Hepatocyte (in vitro differentiated cells): Measurements from ENCODE around the gene IQCH. TPM values are rescaled to one million over a fixed set of nuclear protein-coding genes. Genes with fewer than 3 reads are reported as not detected.

Experiments
- DNase-seq: peaks from one replicate; pipeline ENCODE4 v3.0.0-alpha.2; 2016; ENCODE audit warnings: low spot score
- H2AFZ ChIP-seq: fragments of 200-600 bp; sonication (generic); 2 replicates; pipeline ENCODE4 v1.6.0; 2016; ENCODE audit warnings: antibody characterized with exemption, mild to moderate bottlenecking
- H3K27ac ChIP-seq: fragments of 200-600 bp; sonication (generic); 2 replicates; pipeline ENCODE4 v1.5.1; 2016; ENCODE audit warnings: mild to moderate bottlenecking
- H3K27me3 ChIP-seq: fragments of 200-600 bp; sonication (generic); 2 replicates; pipeline ENCODE4 v1.6.1; 2016
- H3K36me3 ChIP-seq: fragments of 200-600 bp; sonication (generic); replicated peaks from 2 replicates; pipeline ENCODE4 v1.5.1; 2016; ENCODE audit warnings: low read depth; ENCODE audit not compliant: insufficient read depth
- H3K4me1 ChIP-seq: fragments of 200-600 bp; sonication (generic); 2 replicates; pipeline ENCODE4 v1.5.1; 2016; ENCODE audit warnings: mild to moderate bottlenecking, moderate library complexity; ENCODE audit not compliant: insufficient read depth
- H3K4me2 ChIP-seq: fragments of 200-600 bp; sonication (generic); 2 replicates; pipeline ENCODE4 v1.6.0; 2016
- H3K4me3 ChIP-seq: fragments of 200-600 bp; sonication (generic); 2 replicates; pipeline ENCODE4 v1.5.1; 2016; ENCODE audit warnings: mild to moderate bottlenecking
- H3K79me2 ChIP-seq: fragments of 200-600 bp; sonication (generic); 2 replicates; pipeline ENCODE4 v1.6.0; 2017; ENCODE audit warnings: mild to moderate bottlenecking
- H3K9me2 ChIP-seq: fragments of 200-600 bp; sonication (generic); replicated peaks from 2 replicates; pipeline ENCODE4 v1.6.0; 2017; ENCODE audit warnings: mild to moderate bottlenecking; ENCODE audit not compliant: insufficient read depth
- H3K9me3 ChIP-seq: fragments of 200-600 bp; sonication (generic); 2 replicates; pipeline ENCODE4 v1.5.1; 2016; ENCODE audit warnings: low read depth, mild to moderate bottlenecking
- H4K20me1 ChIP-seq: fragments of 200-600 bp; sonication (generic); 2 replicates; pipeline ENCODE4 v1.6.0; 2016; ENCODE audit warnings: mild to moderate bottlenecking; ENCODE audit not compliant: insufficient read depth, poor library complexity, severe bottlenecking
- EZH2 ChIP-seq: fragments of 200-600 bp; sonication (generic); IDR thresholded peaks from 2 replicates; pipeline ENCODE4 v1.6.1; 2016; ENCODE audit warnings: antibody characterized with exemption, mild to moderate bottlenecking, borderline replicate concordance
- EZH2phosphoT487 ChIP-seq: fragments of 200-600 bp; sonication (generic); IDR thresholded peaks from one replicate; pipeline ENCODE4 v1.6.1; 2018; ENCODE audit warnings: antibody characterized with exemption, mild to moderate bottlenecking, low read depth, moderate library complexity; ENCODE audit not compliant: unreplicated experiment, severe bottlenecking
- WGBS: methylation state at CpG from one replicate; pipeline ENCODE4 v1.1.6; 2016; ENCODE audit warnings: low lambda C conversion rate; ENCODE audit errors: missing lambda C conversion rate; 5-methylcytosine and 5-hydroxymethylcytosine counted together
- polyA plus RNA-seq: library from polyadenylated mRNA; unstranded; fragments of >200 nt; fragmentation: Nextera tagmentation; extraction: Ambion mirVana; gene quantifications from 2 replicates; pipeline ENCODE4 v1.2.1, GENCODE V29; 2016
- total RNA-seq: library from RNA; depleted of rRNA; stranded (reverse); fragments of >200 nt; gene quantifications from 2 replicates; pipeline ENCODE4 v1.2.3, GENCODE V29; 2014
- TF ChIP-seq, protein P1 (sequence below): fragments of 200-600 bp; sonication (generic); IDR thresholded peaks from 2 replicates; pipeline ENCODE4 v1.5.1; 2016; ENCODE audit warnings: antibody characterized with exemption, mild to moderate bottlenecking; ENCODE audit not compliant: poor library complexity

The IQCH gene
- total and polyA plus RNA-seq, 2 experiments from 2014 or later: 0.76 to 1.0 TPM

DNA sequence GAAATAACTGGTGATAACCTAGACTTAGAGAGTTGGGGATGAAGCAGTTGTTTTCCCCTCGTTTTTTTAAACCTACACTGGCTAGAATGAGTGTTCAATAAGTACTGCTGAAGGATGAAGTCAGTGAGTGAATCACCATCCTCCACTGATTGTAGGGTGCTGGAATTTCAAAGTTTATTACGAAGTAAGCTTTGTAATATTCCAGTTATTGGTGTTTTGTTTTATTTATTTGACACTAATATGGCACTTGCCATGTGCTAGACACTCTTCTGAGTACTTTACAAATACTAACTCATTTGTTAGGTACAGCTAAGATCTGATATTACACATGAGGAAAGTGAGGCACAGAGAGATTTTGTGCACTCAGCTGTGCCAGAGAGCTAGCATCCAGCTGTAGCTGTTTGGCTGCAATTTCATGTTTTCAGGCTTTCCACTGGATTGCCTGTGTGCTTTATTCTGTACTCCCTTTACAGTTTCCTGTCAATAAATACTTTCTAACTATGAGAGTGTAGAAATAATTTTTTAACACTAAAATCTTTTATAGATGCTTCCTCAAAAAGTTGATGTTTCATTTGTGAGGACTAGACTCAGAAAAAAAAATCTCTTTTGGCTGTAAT is 293.8 kb downstream of the IQCH start:
- TF ChIP-seq, protein P1, sequence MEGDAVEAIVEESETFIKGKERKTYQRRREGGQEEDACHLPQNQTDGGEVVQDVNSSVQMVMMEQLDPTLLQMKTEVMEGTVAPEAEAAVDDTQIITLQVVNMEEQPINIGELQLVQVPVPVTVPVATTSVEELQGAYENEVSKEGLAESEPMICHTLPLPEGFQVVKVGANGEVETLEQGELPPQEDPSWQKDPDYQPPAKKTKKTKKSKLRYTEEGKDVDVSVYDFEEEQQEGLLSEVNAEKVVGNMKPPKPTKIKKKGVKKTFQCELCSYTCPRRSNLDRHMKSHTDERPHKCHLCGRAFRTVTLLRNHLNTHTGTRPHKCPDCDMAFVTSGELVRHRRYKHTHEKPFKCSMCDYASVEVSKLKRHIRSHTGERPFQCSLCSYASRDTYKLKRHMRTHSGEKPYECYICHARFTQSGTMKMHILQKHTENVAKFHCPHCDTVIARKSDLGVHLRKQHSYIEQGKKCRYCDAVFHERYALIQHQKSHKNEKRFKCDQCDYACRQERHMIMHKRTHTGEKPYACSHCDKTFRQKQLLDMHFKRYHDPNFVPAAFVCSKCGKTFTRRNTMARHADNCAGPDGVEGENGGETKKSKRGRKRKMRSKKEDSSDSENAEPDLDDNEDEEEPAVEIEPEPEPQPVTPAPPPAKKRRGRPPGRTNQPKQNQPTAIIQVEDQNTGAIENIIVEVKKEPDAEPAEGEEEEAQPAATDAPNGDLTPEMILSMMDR: no peak
- TF ChIP-seq EZH2phosphoT487: no peak
- no peak for TF ChIP-seq EZH2
- WGBS: 56% methylated on average over 2 of the region's 2 CpGs
- no peaks in the 10 kb centered on the region for H3K27me3 ChIP-seq

DNA sequence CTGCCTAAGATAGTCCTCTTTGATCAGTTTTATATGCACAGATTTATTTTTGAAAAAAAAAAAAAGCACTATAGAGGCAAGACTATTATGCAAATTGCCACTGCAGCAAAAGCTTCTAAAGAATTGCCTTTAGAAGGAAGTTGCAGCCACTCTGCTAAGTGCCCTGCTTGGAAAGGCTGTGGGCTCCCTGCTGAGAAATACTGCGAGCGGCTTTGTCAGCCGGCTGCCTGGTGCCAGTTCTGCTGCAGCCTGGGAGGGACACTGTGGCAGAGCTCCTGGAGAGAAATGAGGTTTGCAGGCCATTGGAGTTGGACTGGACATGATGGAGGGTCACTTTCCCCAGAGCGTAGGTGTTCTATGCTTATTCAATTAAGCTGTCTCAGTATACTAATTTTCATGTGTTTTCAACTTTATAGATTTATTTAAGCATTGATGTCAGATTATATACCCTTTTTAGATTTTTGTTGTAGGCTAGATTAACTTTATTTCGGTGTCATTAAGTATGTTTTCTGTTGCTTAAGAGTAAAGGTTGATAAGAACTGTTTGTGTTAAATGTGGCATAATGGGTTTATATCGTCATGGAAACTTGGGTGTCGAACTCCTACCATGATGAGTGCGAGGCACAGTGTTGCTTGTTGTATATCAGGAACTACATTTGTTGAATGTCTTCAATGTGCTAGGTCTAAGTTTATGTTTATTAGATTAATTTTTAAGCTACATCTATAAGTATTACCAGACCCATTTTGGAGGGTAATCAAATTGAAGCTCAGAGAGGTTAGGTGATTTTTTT is 294.5 kb downstream of the IQCH start:
- H3K79me2 ChIP-seq: peaks cover 11% of the 10 kb centered on the region
- H3K4me1 ChIP-seq: peaks cover 18% of the 10 kb centered on the region
- TF ChIP-seq EZH2 (no peak), EZH2phosphoT487 (no peak)
- TF ChIP-seq, protein P1: no peak
- no peak overlapping the region for H2AFZ ChIP-seq
- 64% methylated on average over 8 of the region's 8 CpGs for WGBS
- peak overlapping the region; percentile 38 for H3K4me2 ChIP-seq
- DNase-seq: peak; percentile 17
- no peaks in the 10 kb centered on the region for H3K36me3 ChIP-seq
- H3K27ac ChIP-seq: peak overlapping the region; percentile 46
- H4K20me1 ChIP-seq: no peaks in the 10 kb centered on the region
- H3K4me3 ChIP-seq: no peak overlapping the region
- H3K9me3 ChIP-seq: no peaks in the 10 kb centered on the region
- no peaks in the 10 kb centered on the region for H3K9me2 ChIP-seq
- H3K27me3 ChIP-seq: no peaks in the 10 kb centered on the region

More for the DNA sequence above, 293.8 kb downstream of the IQCH start:
- Histone ChIP-seq H3K36me3 (no peaks in the 10 kb centered on the region), H3K79me2 (peaks cover 18% of the 10 kb centered on the region), H3K27ac (peak overlapping the region; percentile 0), H2AFZ (no peak overlapping the region), H3K4me1 (peaks cover 18% of the 10 kb centered on the region), H3K9me3 (no peaks in the 10 kb centered on the region), H3K4me3 (no peak overlapping the region), H3K9me2 (no peaks in the 10 kb centered on the region), H4K20me1 (no peaks in the 10 kb centered on the region), H3K4me2 (peak overlapping the region; percentile 18)
- DNase-seq: no peak

DNA sequence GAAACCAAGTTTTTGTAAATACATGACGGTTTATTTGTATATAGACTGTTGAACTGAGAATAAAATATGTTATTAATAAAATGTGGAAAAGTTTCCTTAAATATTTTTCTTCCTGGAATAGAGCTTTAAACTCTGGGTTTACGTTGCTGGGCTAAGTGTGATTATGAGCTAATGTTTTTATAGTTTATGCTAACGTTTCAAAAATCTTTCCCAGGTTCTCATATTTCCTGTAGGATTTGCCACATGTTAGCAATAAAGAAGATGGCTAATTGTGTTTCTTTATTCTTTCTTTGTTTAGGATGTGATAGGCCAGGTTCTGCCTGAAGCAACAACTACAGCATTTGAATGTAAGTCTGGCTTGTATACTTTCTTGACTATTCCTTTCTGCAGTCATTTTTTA is 295.1 kb downstream of the IQCH start:
- Histone ChIP-seq H3K4me1 (peaks cover 18% of the 10 kb centered on the region), H2AFZ (no peak overlapping the region), H4K20me1 (no peaks in the 10 kb centered on the region), H3K27me3 (no peaks in the 10 kb centered on the region), H3K27ac (peak overlapping the region; percentile 46), H3K79me2 (peaks cover 8% of the 10 kb centered on the region), H3K36me3 (no peaks in the 10 kb centered on the region), H3K9me3 (no peaks in the 10 kb centered on the region), H3K9me2 (no peaks in the 10 kb centered on the region), H3K4me3 (no peak overlapping the region), H3K4me2 (peak overlapping the region; percentile 38)
- TF ChIP-seq EZH2phosphoT487 (no peak), EZH2 (no peak)
- TF ChIP-seq, protein P1: no peak
- 46% methylated on average over 3 of the region's 3 CpGs for WGBS
- DNase-seq: no peak
